8988T (cell line): ENCODE measurements around the gene GRHL3.

Experiments
- DNase-seq: peaks from one replicate; pipeline ENCODE4 v3.0.0; 2011

The GRHL3 gene

GRCh38 chr1:24293392-24294227, 25.5 kb upstream of the GRHL3 start:
- DNase-seq = no peak

- no peak for DNase-seq
Observed at GRCh38 chr1:24294228-24294672, 24.9 kb upstream of the GRHL3 start.

GRCh38 chr1:24294716-24295371, 24.3 kb upstream of the GRHL3 start:
- DNase-seq = no peak

GRCh38 chr1:24295535-24295934, 23.6 kb upstream of the GRHL3 start:
- no peak for DNase-seq

GRCh38 chr1:24297187-24297851, 21.8 kb upstream of the GRHL3 start:
- no peak for DNase-seq

GRCh38 chr1:24297852-24298232, 21.3 kb upstream of the GRHL3 start:
- no peak for DNase-seq

GRCh38 chr1:24298606-24299005, 20.6 kb upstream of the GRHL3 start:
- DNase-seq = no peak

GRCh38 chr1:24299901-24300300, 19.3 kb upstream of the GRHL3 start:
- no peak for DNase-seq

GRCh38 chr1:24300971-24301784, 18.0 kb upstream of the GRHL3 start:
- no peak for DNase-seq

GRCh38 chr1:24301785-24302175, 17.4 kb upstream of the GRHL3 start:
- DNase-seq = no peak

GRCh38 chr1:24302209-24302611, 16.9 kb upstream of the GRHL3 start:
- DNase-seq = no peak

- no peak for DNase-seq
Observed at GRCh38 chr1:24303600-24303999, 15.6 kb upstream of the GRHL3 start.

- DNase-seq = no peak
Observed at GRCh38 chr1:24304763-24305162, 14.4 kb upstream of the GRHL3 start.

- no peak for DNase-seq
Observed at GRCh38 chr1:24308365-24309015, 10.7 kb upstream of the GRHL3 start.

- no peak for DNase-seq
Observed at GRCh38 chr1:24309762-24310485, 9.2 kb upstream of the GRHL3 start.

GRCh38 chr1:24311234-24311633, 7.9 kb upstream of the GRHL3 start:
- no peak for DNase-seq

- no peak for DNase-seq
Observed at GRCh38 chr1:24311741-24312140, 7.4 kb upstream of the GRHL3 start.

- no peak for DNase-seq
Observed at GRCh38 chr1:24315391-24315790, 3.8 kb upstream of the GRHL3 start.

- no peak for DNase-seq
Observed at GRCh38 chr1:24316645-24317044, 2.5 kb upstream of the GRHL3 start.

- DNase-seq = no peak
Observed at GRCh38 chr1:24317081-24317480, 2.1 kb upstream of the GRHL3 start.

- DNase-seq = no peak
Observed at GRCh38 chr1:24317956-24318614, 1.1 kb upstream of the GRHL3 start.
